ENCODE results near the gene HOXA11.

GRCh38 chr7:27159266-27160144, 25.5 kb downstream of the HOXA11 start:
- TF ChIP-seq BACH2 (CRISPR knock-in tag; IDR thresholded peaks at IDR 0.05; ENCODE audit: borderline replicate concordance) (no peak), ESRRG (CRISPR knock-in tag; IDR thresholded peaks at IDR 0.05) (no peak), ZNF8 (CRISPR knock-in tag; IDR thresholded peaks at IDR 0.05) (no peak), PPARA (CRISPR knock-in tag; IDR thresholded peaks at IDR 0.05; ENCODE audit: borderline replicate concordance) (no peak), ZC3H10 (CRISPR knock-in tag; IDR thresholded peaks at IDR 0.05) (no peak), PATZ1 (CRISPR knock-in tag; IDR thresholded peaks at IDR 0.05; ENCODE audit: borderline replicate concordance) (no peak), TCF4 (CRISPR knock-in tag; IDR thresholded peaks at IDR 0.05; ENCODE audit: borderline replicate concordance) (no peak), TOX (CRISPR knock-in tag; IDR thresholded peaks at IDR 0.05; ENCODE audit: borderline replicate concordance) (no peak), CSDC2 (CRISPR knock-in tag; IDR thresholded peaks at IDR 0.05) (no peak), RARB (CRISPR knock-in tag; IDR thresholded peaks at IDR 0.05) (no peak), SNAI2 (CRISPR knock-in tag; IDR thresholded peaks at IDR 0.05) (no peak)

Measured in SK-N-SH treated with all-trans-retinoic acid at 6 μM for 48 hours (cell line).